ENCODE results near the gene UPK3BL2. TPM values are rescaled to one million over a fixed set of nuclear protein-coding genes. Genes with fewer than 3 reads are reported as not detected.
"Not testable (repeated sequence)": the region's sequence is repeated elsewhere in the genome, so short reads cannot be mapped to it uniquely, and the experiment has no call there.

UPK3BL2 gene
- 6.5 TPM for polyA plus RNA-seq (2013, experiment 1 of 2; ENCODE audit: insufficient read length)
- 3.0 TPM for polyA plus RNA-seq (2013, experiment 2 of 2; ENCODE audit: insufficient read length)

DNA sequence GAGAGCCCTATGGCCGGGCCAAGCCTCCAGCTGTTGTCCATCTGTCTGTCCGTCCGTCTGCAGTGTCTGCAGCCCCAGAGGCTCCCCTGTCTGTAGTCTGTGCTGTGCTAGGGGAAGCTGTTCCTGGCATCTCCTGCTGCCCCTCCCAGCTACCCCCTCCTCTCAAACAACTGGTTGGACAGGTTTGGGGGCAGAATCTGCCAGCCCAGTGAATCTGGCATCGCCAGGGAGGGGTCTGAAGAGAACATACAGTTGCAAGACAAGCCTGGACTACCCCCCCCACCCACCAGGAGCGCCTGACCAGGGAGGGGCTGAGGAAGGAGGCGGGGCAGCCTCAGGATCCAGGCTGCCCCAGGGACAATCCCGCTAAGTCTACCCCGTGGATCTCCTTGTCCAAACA lies at the start of gene UPK3BL2:
TSS of gene UPK3BL2 (minus strand) at position 101 of the 400 bp plus-strand sequence. CDS start at position 41, 60 bp downstream.
- not testable (repeated sequence) for DNase-seq

- DNase-seq: not testable (repeated sequence)
Measured at GRCh38 chr7:102592477-102593019, 49.1 kb upstream of the UPK3BL2 start.

GRCh38 chr7:102589857-102590256 lies 46.4 kb upstream of the UPK3BL2 start:
- not testable (repeated sequence) for DNase-seq

- not testable (repeated sequence) for DNase-seq
Measured at GRCh38 chr7:102583495-102583894, 40.0 kb upstream of the UPK3BL2 start.

DNA sequence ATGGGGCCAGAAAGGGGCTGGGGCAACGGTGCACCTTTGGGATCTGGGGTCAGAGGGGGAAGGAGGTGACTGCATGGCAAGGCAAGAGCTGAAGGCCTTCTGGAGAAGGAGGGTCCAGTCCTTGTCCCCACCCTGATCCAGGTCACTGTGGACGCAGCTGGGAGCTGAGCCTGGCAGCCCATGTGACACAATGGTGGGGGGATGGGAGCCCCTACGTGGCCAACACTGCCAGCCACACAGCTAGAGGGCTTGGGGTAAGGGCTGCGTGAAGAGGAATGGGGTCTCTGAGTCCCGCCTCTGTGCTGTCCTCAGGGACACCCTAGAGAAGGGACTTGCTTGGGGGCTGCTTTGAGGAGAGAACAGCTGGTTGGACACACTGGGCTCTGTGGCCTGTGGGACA lies 38.2 kb upstream of the UPK3BL2 start:
- DNase-seq: not testable (repeated sequence)

DNA sequence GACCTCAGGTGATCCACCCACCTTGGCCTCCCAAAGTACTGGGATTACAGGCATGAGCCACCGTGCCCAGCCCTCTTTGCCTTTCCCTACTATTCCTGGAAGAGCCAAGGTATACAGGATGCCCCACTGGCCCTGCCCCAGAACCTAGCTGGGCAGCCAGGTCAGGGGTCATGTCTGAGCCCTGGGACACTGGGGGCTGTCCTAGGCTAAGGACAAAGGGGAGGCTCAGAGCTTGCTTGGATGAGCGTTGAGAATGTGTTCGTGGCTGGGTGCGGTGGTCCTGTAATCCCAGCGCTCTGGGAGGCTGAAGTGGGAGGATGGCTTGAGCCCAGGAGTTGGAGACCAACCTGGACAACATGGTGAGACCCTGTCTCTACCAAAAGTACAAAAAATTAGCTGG lies 35.0 kb upstream of the UPK3BL2 start:
- DNase-seq: not testable (repeated sequence)

DNA sequence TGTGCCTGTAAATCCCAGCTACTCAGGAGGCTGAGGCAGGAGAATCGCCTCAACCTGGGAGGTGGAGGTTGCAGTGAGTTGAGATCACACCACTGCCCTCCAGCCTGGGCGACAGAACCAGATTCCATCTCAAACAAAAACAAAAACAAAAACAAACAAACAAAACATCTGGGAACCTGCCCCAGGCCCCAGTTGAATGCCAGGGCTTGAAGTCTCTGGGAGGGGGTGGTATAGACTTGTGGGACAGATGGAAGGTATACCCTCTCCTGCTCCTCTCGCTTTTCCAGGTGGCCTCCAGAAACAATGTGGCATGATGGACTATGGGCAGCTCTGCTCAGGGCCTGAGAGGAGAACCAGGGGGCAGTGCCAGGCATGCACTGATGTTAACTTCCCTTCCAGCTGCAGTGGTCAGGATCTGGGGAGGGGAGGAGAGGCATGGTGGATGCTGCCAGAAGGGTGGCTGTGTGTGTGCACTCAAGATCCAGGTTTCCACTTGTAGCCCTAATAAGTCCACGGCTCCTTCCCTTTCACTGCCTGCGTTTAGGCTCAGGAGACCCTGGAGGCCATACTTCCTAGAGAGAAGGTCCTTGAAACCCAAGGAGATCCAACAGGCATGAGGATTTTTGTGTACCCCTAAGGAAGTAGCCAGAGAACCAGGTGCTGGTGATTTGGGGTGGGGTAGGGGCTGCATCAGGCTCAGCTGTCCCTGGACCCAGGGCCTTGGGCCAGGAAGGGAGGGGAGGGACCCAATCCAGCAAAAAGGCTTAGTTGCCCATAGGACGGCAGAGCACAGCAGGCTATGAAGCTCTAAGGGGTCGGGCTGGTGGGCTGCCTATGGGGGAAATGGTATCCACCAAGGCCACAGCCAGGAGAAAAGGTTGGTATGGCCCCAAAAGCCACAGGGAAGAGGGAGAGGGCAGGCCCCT lies 34.1 kb upstream of the UPK3BL2 start:
- not testable (repeated sequence) for DNase-seq

DNA sequence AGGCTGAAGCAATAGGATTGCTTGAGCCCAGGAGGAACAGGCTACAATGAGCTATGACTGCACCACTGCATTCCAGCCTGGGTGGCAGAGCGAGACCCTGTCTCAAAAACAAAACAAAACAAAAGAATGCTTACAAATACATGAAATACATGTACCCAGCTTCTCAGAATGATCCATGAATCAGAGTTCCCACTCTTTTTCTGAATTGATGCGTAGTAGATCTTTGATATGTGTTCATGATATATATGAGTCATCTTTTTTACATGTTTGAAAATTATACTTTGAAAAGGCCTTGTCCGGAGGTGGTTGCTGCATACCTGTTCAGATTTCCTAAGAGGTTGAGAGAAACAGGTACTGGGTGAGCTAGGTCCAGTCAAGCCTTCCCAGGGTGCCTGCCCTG lies 32.9 kb upstream of the UPK3BL2 start:
- DNase-seq: not testable (repeated sequence)

DNA sequence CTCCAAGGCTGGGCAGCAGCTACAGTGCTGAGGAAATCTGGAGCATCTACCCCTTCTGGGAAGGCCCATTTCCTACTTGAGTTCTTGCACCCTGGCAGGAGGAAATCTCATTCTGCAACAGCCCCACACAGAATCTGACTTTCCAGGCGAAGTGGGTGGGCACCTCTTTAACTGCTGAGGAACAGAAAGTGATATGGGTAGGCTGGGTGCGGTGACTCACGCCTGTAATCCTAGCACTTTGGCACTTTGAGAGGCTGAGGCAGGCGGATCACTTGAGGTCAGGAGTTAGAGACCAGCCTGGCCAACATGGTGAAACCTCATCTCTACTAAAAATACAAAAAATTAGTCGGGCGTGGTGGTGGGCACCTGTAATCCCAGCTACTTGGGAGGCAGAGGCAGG lies 31.1 kb upstream of the UPK3BL2 start:
- not testable (repeated sequence) for DNase-seq

GRCh38 chr7:102572261-102573239 lies 29.1 kb upstream of the UPK3BL2 start, which contains the start of gene POLR2J3:
Gene POLR2J3, minus strand, starts transcription at chr7:102572583. Its CDS starts 62 bp downstream, at chr7:102572521.
- peak; percentile 89 for DNase-seq

DNA sequence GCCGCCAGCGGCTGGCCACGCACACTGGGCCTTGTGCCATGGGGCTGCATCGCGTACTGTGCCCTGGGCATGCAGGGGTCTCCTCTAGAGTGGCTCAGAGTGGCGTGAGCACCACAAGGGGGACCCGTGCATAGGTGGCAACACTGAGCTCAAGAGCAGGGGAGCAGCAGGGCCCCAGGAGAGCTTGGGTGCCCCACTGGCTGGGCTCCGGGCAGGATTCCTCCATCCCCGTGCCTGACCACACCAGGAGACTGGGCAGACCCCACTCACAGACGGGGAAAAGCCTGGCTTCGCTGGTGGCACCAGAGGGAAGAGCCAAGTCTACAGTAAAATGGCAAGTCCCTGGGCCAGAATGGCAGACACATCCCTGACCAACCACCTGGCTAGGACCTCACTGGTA lies 25.1 kb upstream of the UPK3BL2 start:
- DNase-seq: not testable (repeated sequence)

DNA sequence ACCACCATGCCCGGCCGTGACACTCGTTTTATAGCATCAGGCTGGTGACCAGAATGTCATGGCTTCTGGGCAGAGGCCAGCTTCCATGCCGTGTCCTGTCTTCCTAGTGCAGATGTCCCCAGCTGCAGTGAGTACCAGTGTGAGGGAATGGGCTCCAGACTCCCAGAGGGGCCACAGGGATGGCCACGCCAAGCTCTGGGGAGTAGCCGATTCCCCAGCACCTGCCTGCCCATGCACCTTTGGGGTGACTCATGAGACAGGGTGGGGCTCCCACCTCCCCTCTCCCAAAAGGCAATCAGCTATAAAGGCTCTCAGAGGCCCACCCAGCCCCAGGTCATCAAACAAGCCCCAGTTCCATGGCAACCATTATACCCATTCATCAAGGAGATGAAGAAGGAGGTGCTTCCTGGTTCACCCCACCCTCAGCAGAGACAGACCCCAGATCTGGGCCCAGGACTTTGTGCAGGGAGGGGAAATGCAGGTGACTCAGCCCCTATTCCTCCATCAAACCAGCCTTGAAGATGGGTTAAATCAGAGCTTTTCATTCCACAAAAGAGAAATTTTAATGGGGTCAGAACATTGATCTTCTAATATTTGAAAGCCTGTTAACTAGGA lies 7.4 kb upstream of the UPK3BL2 start, which contains the start of gene SPDYE2:
TSS of gene SPDYE2 (plus strand) at position 419 of the 615 bp plus-strand sequence. CDS start 2,030 bp downstream, outside the sequence.
- DNase-seq: not testable (repeated sequence)

- not testable (repeated sequence) for DNase-seq
Measured at GRCh38 chr7:102546353-102546752, 2.9 kb upstream of the UPK3BL2 start.

- DNase-seq: not testable (repeated sequence)
Measured at GRCh38 chr7:102545288-102545687, 1.8 kb upstream of the UPK3BL2 start.

DNA sequence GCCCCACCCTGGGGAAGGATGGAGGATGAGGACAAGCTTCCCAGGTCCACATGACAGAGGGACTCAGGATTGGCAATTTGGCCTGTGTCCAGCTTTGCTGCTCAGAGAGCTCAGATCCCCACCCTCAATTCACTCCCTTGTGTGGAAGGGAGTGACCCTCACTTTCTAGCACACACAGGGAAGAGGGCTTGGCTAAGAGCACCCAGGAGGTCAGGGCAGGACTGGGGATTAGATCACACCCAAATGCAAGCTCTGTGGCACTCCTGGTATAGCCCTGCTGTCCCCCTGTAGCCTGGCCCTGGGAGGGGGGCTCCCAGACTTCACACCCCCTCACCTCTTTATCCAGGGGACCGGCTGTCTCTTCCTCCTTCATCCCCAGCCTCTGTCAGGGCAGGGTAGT lies 876 bp upstream of the UPK3BL2 start:
- not testable (repeated sequence) for DNase-seq

- DNase-seq: not testable (repeated sequence)
Measured at GRCh38 chr7:102542771-102543170, 725 bp downstream of the UPK3BL2 start.

DNA sequence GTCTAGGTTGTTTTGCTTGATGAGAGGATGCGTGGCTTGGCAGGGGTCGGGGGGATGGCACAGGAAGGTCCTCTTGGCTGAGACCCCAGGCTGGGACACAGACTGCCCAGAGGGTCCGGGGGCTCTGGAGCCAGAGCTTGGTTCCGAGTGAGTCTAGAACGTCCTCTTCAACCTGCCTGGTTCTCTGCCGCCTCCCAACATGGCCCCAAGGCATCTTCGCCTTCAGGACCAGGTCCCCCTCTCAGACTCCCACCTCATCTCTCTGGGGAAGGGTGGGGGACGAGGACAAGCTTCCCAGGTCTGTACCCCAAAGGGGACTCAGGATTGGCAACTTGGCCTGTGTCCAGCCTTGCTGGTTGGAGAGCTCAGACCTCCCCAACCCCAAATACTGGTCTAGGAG lies 1.4 kb downstream of the UPK3BL2 start:
- DNase-seq: not testable (repeated sequence)

DNA sequence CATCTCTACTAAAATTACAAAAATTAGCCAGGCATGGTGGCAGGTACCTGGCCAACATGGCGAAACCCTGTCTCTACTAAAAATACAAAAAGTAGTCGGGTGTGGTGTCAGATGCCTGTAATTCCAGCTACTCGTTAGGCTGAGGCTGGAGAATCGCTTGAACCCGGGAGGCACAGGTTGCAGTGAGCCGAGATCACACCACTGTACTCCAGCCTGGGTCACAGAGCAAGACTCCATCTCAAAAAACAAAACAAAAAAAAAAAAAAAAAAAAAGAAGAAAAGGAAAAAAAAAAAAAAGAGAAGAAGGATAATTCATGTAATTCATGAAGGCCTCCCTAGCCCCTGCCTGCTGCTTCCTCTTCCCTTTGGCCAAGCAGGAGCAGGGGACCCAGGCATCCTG lies 2.9 kb downstream of the UPK3BL2 start:
- not testable (repeated sequence) for DNase-seq

GRCh38 chr7:102535062-102535615 lies 8.4 kb downstream of the UPK3BL2 start:
- DNase-seq: not testable (repeated sequence)

- not testable (repeated sequence) for DNase-seq
Measured at GRCh38 chr7:102532127-102532526, 11.4 kb downstream of the UPK3BL2 start.

DNA sequence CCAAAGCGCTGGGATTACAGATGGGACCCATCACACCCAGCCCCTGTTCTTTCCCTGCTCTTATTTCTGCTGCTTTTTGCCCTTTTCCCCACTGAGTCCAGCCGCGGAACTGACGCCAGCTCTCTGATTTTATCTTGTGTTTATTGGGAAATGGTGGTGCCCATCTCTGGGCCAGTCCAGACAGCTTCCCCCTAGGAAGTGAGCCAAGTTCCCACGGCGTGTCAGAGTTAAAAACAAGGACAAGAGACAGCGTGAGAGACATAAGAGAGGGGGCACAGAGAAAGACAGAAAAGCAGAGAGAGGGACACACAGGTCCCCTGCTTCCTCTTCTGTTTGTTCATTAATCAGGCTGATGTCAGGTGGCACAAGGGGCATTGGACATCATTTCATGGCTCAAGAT lies 11.9 kb downstream of the UPK3BL2 start:
- DNase-seq: not testable (repeated sequence)

All from fibroblast of skin of back (primary cell).